ENCODE results near the gene PSMB10.

GRCh38 chr16:67953641-67954375 lies 17.2 kb upstream of the PSMB10 start:
- TF ChIP-seq, protein P1, sequence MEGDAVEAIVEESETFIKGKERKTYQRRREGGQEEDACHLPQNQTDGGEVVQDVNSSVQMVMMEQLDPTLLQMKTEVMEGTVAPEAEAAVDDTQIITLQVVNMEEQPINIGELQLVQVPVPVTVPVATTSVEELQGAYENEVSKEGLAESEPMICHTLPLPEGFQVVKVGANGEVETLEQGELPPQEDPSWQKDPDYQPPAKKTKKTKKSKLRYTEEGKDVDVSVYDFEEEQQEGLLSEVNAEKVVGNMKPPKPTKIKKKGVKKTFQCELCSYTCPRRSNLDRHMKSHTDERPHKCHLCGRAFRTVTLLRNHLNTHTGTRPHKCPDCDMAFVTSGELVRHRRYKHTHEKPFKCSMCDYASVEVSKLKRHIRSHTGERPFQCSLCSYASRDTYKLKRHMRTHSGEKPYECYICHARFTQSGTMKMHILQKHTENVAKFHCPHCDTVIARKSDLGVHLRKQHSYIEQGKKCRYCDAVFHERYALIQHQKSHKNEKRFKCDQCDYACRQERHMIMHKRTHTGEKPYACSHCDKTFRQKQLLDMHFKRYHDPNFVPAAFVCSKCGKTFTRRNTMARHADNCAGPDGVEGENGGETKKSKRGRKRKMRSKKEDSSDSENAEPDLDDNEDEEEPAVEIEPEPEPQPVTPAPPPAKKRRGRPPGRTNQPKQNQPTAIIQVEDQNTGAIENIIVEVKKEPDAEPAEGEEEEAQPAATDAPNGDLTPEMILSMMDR (IDR thresholded peaks at IDR 0.05 in 8 of 11, conservative IDR thresholded peaks at IDR 0.05 in 3 of 11) = no peak
- TF ChIP-seq POLR2A (IDR thresholded peaks at IDR 0.05) = no peak
- TF ChIP-seq POLR2AphosphoS5 (IDR thresholded peaks at IDR 0.05) = no peak
